COR-L47 (cell line): ENCODE results near the gene ISM1.
A peak's percentile ranks its signal among the peaks of the same experiment; 100 is the strongest.

ENCODE experiments used
- DNase-seq: peaks from one replicate; lab custom pipeline; 2025; lab: John Stamatoyannopoulos, UW

The ISM1 gene

GRCh38 chr20:13313201-13313600 is 92.1 kb downstream of the ISM1 start:
- no peak for DNase-seq

GRCh38 chr20:13317439-13317838 is 96.4 kb downstream of the ISM1 start:
- no peak for DNase-seq

GRCh38 chr20:13318871-13319521 is 97.9 kb downstream of the ISM1 start:
- no peak for DNase-seq

GRCh38 chr20:13320702-13321101 is 99.6 kb downstream of the ISM1 start:
- DNase-seq = no peak

GRCh38 chr20:13321416-13321815 is 100.3 kb downstream of the ISM1 start:
- DNase-seq = no peak

GRCh38 chr20:13322198-13322597 is 101.1 kb downstream of the ISM1 start:
- DNase-seq = no peak

GRCh38 chr20:13322621-13323020 is 101.5 kb downstream of the ISM1 start:
- DNase-seq = no peak

- peak; percentile 43 for DNase-seq
Observed at GRCh38 chr20:13325033-13325432, 104.0 kb downstream of the ISM1 start.

- no peak for DNase-seq
Observed at GRCh38 chr20:13325796-13326340, 104.8 kb downstream of the ISM1 start.

- no peak for DNase-seq
Observed at GRCh38 chr20:13331536-13331935, 110.5 kb downstream of the ISM1 start.

- no peak for DNase-seq
Observed at GRCh38 chr20:13333036-13333435, 112.0 kb downstream of the ISM1 start.

GRCh38 chr20:13333793-13334192 is 112.7 kb downstream of the ISM1 start:
- peak; percentile 62 for DNase-seq

GRCh38 chr20:13336308-13337089 is 115.4 kb downstream of the ISM1 start:
- no peak for DNase-seq

GRCh38 chr20:13337090-13337784 is 116.2 kb downstream of the ISM1 start:
- DNase-seq = no peak

GRCh38 chr20:13338097-13338661 is 117.1 kb downstream of the ISM1 start:
- no peak for DNase-seq

GRCh38 chr20:13338999-13339411 is 117.9 kb downstream of the ISM1 start:
- no peak for DNase-seq

- no peak for DNase-seq
Observed at GRCh38 chr20:13340088-13340487, 119.0 kb downstream of the ISM1 start.

- no peak for DNase-seq
Observed at GRCh38 chr20:13341737-13342393, 120.8 kb downstream of the ISM1 start.

GRCh38 chr20:13342469-13343242 is 121.6 kb downstream of the ISM1 start:
- DNase-seq = no peak

GRCh38 chr20:13344671-13345070 is 123.6 kb downstream of the ISM1 start:
- no peak for DNase-seq
